Spleen (tissue), 11 donors: ENCODE results near the gene PRR13. TPM values are rescaled to one million over a fixed set of nuclear protein-coding genes. Genes with fewer than 3 reads are reported as not detected.
"Not testable (repeated sequence)": the region's sequence is repeated elsewhere in the genome, so short reads cannot be mapped to it uniquely, and the experiment has no call there.

Source experiments
- DNase-seq: peaks from one replicate; pipeline ENCODE4 v3.0.0-alpha.2; 2020
- H3K27ac ChIP-seq, 8 donors: fragments of 200-600 bp; sonication (generic) in 7 of 8; 1 replicate in 4 of 8; 2 replicates in 4 of 8; pipeline versions ENCODE4 v1.5.0 to v1.8.0; 2016 to 2021; ENCODE audit warnings: inconsistent platforms in 4 of 8, mild to moderate bottlenecking in 4 of 8, moderate library complexity in 1 of 8
- H3K27me3 ChIP-seq, 7 donors: fragments of 200-600 bp; sonication (generic) in 6 of 7; replicated peaks in 1 of 7; 1 replicate in 4 of 7; 2 replicates in 3 of 7; pipeline versions ENCODE4 v1.5.0 to v1.8.0; 2016 to 2021; ENCODE audit warnings: inconsistent platforms in 3 of 7, mild to moderate bottlenecking in 1 of 7
- H3K36me3 ChIP-seq, 6 donors: fragments of 200-600 bp; sonication (generic) in 5 of 6; 1 replicate in 4 of 6; 2 replicates in 2 of 6; pipeline versions ENCODE4 v1.5.0 to v1.8.0; 2016 to 2021; ENCODE audit warnings: inconsistent platforms in 2 of 6
- H3K4me1 ChIP-seq, 6 donors: fragments of 200-600 bp; sonication (generic) in 5 of 6; 1 replicate in 3 of 6; 2 replicates in 3 of 6; pipeline versions ENCODE4 v1.5.0 to v1.8.0; 2016 to 2021; ENCODE audit warnings: inconsistent platforms in 3 of 6
- H3K4me3 ChIP-seq, 8 donors: fragments of 200-600 bp; sonication (generic) in 7 of 8; 1 replicate in 4 of 8; 2 replicates in 4 of 8; pipeline versions ENCODE4 v1.5.0 to v1.8.0; 2016 to 2021; ENCODE audit warnings: inconsistent platforms in 4 of 8, mild to moderate bottlenecking in 4 of 8, moderate library complexity in 2 of 8
- H3K9me3 ChIP-seq, 8 donors: fragments of 200-600 bp; sonication (generic) in 7 of 8; 1 replicate in 4 of 8; 2 replicates in 4 of 8; pipeline versions ENCODE4 v1.5.0 to v1.8.0; 2016 to 2021; ENCODE audit warnings: inconsistent platforms in 4 of 8
- POLR2A ChIP-seq, 3 donors: fragments of 450-650 bp; IDR thresholded peaks; one replicate each; pipeline ENCODE4 v1.5.1; 2017; ENCODE audit warnings: antibody characterized with exemption in 3 of 3, mild to moderate bottlenecking in 1 of 3
- POLR2AphosphoS5 ChIP-seq, 3 donors: sonication (generic); formaldehyde crosslinking; IDR thresholded peaks; one replicate each; pipeline ENCODE4 v1.5.1; 2017; ENCODE audit warnings: antibody characterized with exemption in 3 of 3
- WGBS, 5 donors: extraction: QIAGEN DNeasy Blood & Tissue Kit in 3 of 5; methylation state at CpG; one replicate each; pipeline versions ENCODE4 v1.1.5 to v1.1.7; 2013 to 2018; 5-methylcytosine and 5-hydroxymethylcytosine counted together
- intact Hi-C: fragments of 100-400 bp; cut with DNase I; formaldehyde crosslinking; loops from one replicate; pipeline ENCODE4 v1.15.0; 2023; ENCODE audit warnings: low total_unique reads
- polyA plus RNA-seq, 3 donors: library from polyadenylated mRNA; stranded (reverse); fragments of 200-250 nt; gene quantifications; one replicate each; pipeline ENCODE4 v1.2.1, GENCODE V29; 2013
- total RNA-seq, 7 donors: library from RNA; depleted of rRNA in 3 of 7; stranded (reverse); fragments of >200 nt in 3 of 7; fragmentation: NEBNext Ultra II Directional in 4 of 7; extraction: Animal tissue kit (Norgen Biotek cat#: 25700) in 4 of 7; gene quantifications; one replicate each; pipeline versions ENCODE4 v1.1.0 to v1.2.1, GENCODE V29; 2016 to 2021
- TF ChIP-seq, protein P1 (sequence below), 11 experiments: fragments of 200-600 bp in 7 of 11; fragments of 450-650 bp in 4 of 11; sonication (generic) in 4 of 11; IDR thresholded peaks in 8 of 11; conservative IDR thresholded peaks in 3 of 11; 1 replicate in 7 of 11; 2 replicates in 4 of 11; pipeline versions ENCODE4 v1.4.0 to v1.8.0; 2016 to 2021; ENCODE audit warnings: antibody characterized with exemption in 11 of 11, inconsistent platforms in 4 of 11, mild to moderate bottlenecking in 1 of 11
- donor health status: healthy with polysubstance abuse.
- donor health status: DM: no; HTN: no; CAD: no; lungs with moderate emphysema.
- donor health status: DM: no; HTN: no; CAD: no.
- donor health status: Bipolar disorder and iron deficiency.
- donor health status: healthy.
- donor health status: DM: no; HTN: no; CAD: no.
- donor health status: DM: yes; HTN: yes; CAD: no.

PRR13 gene
- total and polyA plus RNA-seq, 10 donors, result 127 to 262 (median 209) TPM

DNA sequence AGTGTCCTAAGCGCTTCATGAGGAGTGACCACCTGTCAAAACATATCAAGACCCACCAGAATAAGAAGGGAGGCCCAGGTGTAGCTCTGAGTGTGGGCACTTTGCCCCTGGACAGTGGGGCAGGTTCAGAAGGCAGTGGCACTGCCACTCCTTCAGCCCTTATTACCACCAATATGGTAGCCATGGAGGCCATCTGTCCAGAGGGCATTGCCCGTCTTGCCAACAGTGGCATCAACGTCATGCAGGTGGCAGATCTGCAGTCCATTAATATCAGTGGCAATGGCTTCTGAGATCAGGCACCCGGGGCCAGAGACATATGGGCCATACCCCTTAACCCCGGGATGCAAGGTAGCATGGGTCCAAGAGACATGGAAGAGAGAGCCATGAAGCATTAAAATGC, 30.6 kb upstream of the PRR13 start:
- TF ChIP-seq, protein P1, sequence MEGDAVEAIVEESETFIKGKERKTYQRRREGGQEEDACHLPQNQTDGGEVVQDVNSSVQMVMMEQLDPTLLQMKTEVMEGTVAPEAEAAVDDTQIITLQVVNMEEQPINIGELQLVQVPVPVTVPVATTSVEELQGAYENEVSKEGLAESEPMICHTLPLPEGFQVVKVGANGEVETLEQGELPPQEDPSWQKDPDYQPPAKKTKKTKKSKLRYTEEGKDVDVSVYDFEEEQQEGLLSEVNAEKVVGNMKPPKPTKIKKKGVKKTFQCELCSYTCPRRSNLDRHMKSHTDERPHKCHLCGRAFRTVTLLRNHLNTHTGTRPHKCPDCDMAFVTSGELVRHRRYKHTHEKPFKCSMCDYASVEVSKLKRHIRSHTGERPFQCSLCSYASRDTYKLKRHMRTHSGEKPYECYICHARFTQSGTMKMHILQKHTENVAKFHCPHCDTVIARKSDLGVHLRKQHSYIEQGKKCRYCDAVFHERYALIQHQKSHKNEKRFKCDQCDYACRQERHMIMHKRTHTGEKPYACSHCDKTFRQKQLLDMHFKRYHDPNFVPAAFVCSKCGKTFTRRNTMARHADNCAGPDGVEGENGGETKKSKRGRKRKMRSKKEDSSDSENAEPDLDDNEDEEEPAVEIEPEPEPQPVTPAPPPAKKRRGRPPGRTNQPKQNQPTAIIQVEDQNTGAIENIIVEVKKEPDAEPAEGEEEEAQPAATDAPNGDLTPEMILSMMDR (IDR thresholded peaks at IDR 0.05 in 8 of 11, conservative IDR thresholded peaks at IDR 0.05 in 3 of 11), result no peak
- no peak for TF ChIP-seq POLR2A (IDR thresholded peaks at IDR 0.05)
- TF ChIP-seq POLR2AphosphoS5 (IDR thresholded peaks at IDR 0.05), result no peak
- H3K27ac ChIP-seq, result no peak overlapping the region
- 87 to 99% (median 96%) methylated on average over 5 of the region's 5 CpGs for WGBS, 5 donors
- intact Hi-C loops, result no loop called here
- peaks cover 15 to 53% (median 37%) of the 10 kb centered on the region in 6 donors for H3K4me1 ChIP-seq
- H3K36me3 ChIP-seq, result peaks cover 3 to 83% (median 65%) of the 10 kb centered on the region in 6 donors
- H3K27me3 ChIP-seq, result no peaks in the 10 kb centered on the region
- H3K4me3 ChIP-seq, result no peak overlapping the region
- no peaks in the 10 kb centered on the region for H3K9me3 ChIP-seq
- DNase-seq, result peak; percentile 16

DNA sequence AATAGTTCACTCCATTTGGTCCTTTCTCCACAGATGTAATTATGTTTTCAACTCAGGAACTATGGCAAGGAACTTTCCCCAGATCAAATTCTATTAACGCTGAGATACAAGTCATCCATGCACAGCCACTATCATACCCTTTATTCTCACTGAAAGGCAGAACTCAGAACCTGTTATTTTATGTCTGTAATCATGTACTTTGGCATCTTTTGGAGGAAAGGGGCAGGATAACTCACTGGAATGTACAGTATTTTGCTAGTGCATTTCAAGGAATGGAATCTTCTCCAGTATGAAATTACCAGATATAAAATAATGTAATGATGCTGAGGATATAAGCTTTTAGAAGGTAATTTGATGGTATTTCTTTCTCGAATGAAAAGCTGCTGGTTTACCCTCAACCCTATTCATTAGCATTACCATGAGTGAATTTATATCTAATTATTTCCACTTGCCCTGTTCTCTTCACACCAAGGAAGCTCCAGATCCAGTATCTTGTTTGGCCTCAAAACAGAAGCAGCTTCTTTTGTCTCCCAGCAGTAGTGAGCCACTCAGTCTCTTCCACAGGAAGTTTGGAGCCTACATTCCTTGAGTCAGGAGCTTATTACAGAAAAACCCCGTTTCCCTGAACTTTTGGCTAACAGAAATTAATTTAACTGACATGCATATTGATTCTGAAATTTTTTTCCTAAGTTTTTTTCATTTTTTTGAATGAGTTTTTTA, 27.9 kb upstream of the PRR13 start:
- Histone ChIP-seq H3K27ac (peak overlapping the region; percentile 13 to 70 (median 58)), H3K27me3 (no peaks in the 10 kb centered on the region), H3K36me3 (peaks cover 3 to 56% (median 41%) of the 10 kb centered on the region in 6 donors), H3K4me3 (no peak overlapping the region), H3K9me3 (no peaks in the 10 kb centered on the region), H3K4me1 (peaks cover 22 to 71% (median 50%) of the 10 kb centered on the region in 6 donors)
- TF ChIP-seq POLR2AphosphoS5 (IDR thresholded peaks at IDR 0.05), result no peak
- TF ChIP-seq, protein P1 (IDR thresholded peaks at IDR 0.05 in 8 of 11, conservative IDR thresholded peaks at IDR 0.05 in 3 of 11), result no peak
- DNase-seq, result no peak
- 55 to 79% (median 61%) methylated on average over 3 of the region's 3 CpGs for WGBS, 5 donors
- intact Hi-C loops, result no loop called here

DNA sequence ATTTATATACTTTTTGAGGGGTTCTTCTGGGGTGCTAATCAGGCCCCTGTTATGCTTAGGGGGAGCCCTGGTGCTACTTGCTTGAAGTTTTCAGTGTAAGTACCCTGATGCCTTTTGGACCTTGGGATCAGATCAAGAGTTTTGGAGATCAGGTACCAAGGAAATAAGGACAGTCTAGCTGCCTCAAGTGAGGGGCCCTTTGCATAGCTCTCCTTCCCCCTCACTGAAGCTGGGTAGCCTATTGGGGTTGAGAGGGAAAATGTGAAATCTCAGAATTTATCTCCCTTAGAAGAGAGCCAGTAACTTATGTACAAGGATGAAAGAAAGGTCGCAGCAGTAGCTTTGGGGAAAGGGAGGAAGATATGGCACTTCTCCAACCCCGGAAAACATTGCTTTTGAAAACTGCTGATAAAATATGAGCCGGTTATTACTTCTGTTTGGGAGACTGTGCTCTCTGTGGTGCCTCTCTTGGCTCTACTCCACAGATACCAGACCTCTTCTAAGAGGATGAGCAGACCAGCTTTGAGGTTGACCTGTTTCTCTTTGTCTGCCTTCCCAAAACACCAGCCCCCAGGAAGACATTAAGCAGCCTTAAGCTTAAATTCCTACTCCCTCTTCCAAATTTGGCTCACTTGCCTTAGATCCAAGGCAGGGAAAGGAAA, 26.6 kb upstream of the PRR13 start:
- peak overlapping the region in 7 of 8 donors; percentile 14 to 70 (median 28) for H3K27ac ChIP-seq
- H3K4me1 ChIP-seq, result peaks cover 22 to 80% (median 50%) of the 10 kb centered on the region in 6 donors
- DNase-seq, result peak; percentile 2
- H3K9me3 ChIP-seq, result no peaks in the 10 kb centered on the region
- intact Hi-C loops, result loop anchor here (5.0 kb wide), 1 partner anchor 63 kb away; no protein-coding TSS in a partner anchor
- H3K27me3 ChIP-seq, result no peaks in the 10 kb centered on the region
- H3K36me3 ChIP-seq, result peaks cover 3 to 44% (median 28%) of the 10 kb centered on the region in 6 donors
- TF ChIP-seq, protein P1 (IDR thresholded peaks at IDR 0.05 in 8 of 11, conservative IDR thresholded peaks at IDR 0.05 in 3 of 11), result no peak
- TF ChIP-seq POLR2A (IDR thresholded peaks at IDR 0.05), result no peak
- no peak for TF ChIP-seq POLR2AphosphoS5 (IDR thresholded peaks at IDR 0.05)
- 28 to 69% (median 49%) methylated on average over 3 of the region's 3 CpGs for WGBS, 5 donors
- no peak overlapping the region for H3K4me3 ChIP-seq

DNA sequence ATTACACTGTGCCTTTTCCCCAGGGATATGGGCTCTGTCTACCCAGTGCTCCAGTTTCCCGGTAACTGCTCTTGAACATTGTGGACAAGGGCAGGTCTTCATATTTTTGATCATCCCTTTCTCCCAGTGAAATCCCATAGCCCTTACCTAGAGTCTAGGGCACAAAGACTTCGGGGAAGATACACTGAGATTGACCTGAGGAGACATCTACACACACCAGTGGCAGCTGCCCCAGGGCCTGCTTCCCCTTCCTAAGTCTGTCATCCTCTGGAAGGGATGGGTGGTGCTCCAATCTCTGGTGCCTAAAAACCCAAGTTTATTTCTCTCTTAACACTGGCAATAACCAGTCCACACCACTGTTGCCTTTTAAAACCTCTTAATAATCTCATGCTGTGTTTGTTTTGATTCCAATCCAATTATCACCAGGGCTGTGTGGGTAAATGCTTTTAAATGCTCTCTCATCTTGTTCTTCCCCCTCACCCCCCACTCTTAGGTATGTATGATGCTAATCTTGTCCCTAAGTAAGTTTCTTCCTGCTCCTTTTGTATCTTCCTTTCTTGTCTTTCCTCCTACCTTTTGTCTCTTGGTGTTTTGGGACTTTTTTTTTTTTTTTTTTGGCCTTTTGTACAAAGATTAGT, 25.7 kb upstream of the PRR13 start:
- Histone ChIP-seq H3K4me1 (peaks cover 22 to 87% (median 51%) of the 10 kb centered on the region in 6 donors), H3K36me3 (peaks cover 0 to 34% (median 18%) of the 10 kb centered on the region in 6 donors), H3K27ac (peak overlapping the region in 3 of 8 donors; percentile 23 to 61 (median 28))
- 81 to 100% (median 89%) methylated on average over 2 of the region's 2 CpGs for WGBS, 5 donors
- peak; percentile 54 for DNase-seq
- not testable (repeated sequence) for H3K27me3 ChIP-seq, H3K4me3 ChIP-seq, H3K9me3 ChIP-seq
- intact Hi-C loops, result loop anchor here (5.0 kb wide), 1 partner anchor 64 kb away; no protein-coding TSS in a partner anchor

DNA sequence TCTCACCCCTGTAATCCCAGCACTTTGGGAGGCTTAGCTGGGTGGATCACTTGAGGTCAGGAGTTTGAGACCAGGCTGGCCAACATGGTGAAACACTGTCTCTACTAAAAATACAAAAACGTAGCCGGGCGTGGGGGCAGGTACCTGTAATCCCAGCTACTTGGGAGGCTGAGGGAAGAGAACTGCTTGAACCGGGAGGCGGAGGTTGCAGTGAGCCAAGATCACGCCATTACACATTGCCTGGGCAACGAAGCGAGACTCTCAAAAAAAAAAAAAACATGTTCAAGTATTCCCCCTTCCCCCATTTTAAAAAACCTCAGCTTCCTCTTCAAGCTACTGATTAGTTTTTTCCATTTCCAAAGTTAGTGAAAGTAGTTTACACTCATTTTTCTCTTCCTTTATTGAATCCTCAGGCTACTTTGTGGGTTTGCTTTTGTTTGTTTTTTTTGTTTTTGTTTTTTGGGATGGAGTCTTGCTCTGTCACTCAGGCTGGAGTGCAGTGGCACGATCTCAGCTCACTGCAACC, 24.2 kb upstream of the PRR13 start:
- Histone ChIP-seq H3K4me1 (peaks cover 22 to 87% (median 54%) of the 10 kb centered on the region in 6 donors), H3K36me3 (peaks cover 0 to 19% (median 4%) of the 10 kb centered on the region in 6 donors), H3K27ac (peak overlapping the region in 3 of 8 donors; percentile 2 to 21 (median 2))
- H3K27me3 ChIP-seq, H3K4me3 ChIP-seq, H3K9me3 ChIP-seq: not testable (repeated sequence)
- intact Hi-C loops, result loop anchor here (5.0 kb wide), 1 partner anchor 65 kb away; no protein-coding TSS in a partner anchor
- DNase-seq, result peak; percentile 42
- WGBS, 5 donors, result 38 to 64% (median 43%) methylated on average over 9 of the region's 9 CpGs
